Measurements from ENCODE around the gene MUC13. TPM values are rescaled to one million over a fixed set of nuclear protein-coding genes. Genes with fewer than 3 reads are reported as not detected.

MUC13 gene
- total and polyA plus RNA-seq, 4 experiments from 2014 or later = not detected

GRCh38 chr3:124935264-124935663, 713 bp upstream of the MUC13 start:
- DNase-seq = no peak
- no peaks in the 10 kb centered on the region for H3K4me1 Mint-ChIP-seq
- peaks cover 0 to 2% (median 0%) of the 10 kb centered on the region in 8 donors for H3K9me3 Mint-ChIP-seq
- Histone ChIP-seq H3K9me3 (ENCODE audit: control insufficient read depth in 1 of 2, low read length in 2 of 2) (no peaks in the 10 kb centered on the region), H3K27ac (ENCODE audit: low read depth, low read length) (no peak overlapping the region), H3K4me3 (ENCODE audit: low read length in 2 of 2) (no peak overlapping the region), H3K4me1 (ENCODE audit: insufficient read depth, low read length) (no peaks in the 10 kb centered on the region), H3K36me3 (ENCODE audit: insufficient read depth, low read length) (no peaks in the 10 kb centered on the region), H3K27me3 (ENCODE audit: insufficient read depth, low read length) (no peaks in the 10 kb centered on the region)
- H3K27ac Mint-ChIP-seq = no peak overlapping the region
- intact Hi-C loops (cut with micrococcal nuclease) = no loop called here
- ChIA-PET CTCF (ENCODE audit: partially characterized antibody) (interaction anchor here (0.8 to 2.2 kb wide), 3 partner anchors 8 to 508 kb away, joined by 3 to 10 read pairs (median 3); no protein-coding TSS in a partner anchor), POLR2A (ENCODE audit: partially characterized antibody) (no interaction called here)
- no peak overlapping the region for H3K4me3 Mint-ChIP-seq
- H3K36me3 Mint-ChIP-seq = peaks cover 0 to 3% of the 10 kb centered on the region in 2 donors
- H3K27me3 Mint-ChIP-seq = peaks cover 0 to 11% of the 10 kb centered on the region in 2 donors

GRCh38 chr3:124928333-124929202, 6.0 kb downstream of the MUC13 start:
- Mint-ChIP-seq H3K27me3 (peaks cover 7 to 9% of the 10 kb centered on the region in 2 donors), H3K27ac (peak overlapping the region in 1 of 7 donors; percentile 9), H3K9me3 (no peaks in the 10 kb centered on the region), H3K4me3 (peak overlapping the region in 1 of 8 donors; percentile 23), H3K36me3 (no peaks in the 10 kb centered on the region), H3K4me1 (peaks cover 0 to 2% (median 0%) of the 10 kb centered on the region in 4 donors)
- Histone ChIP-seq H3K9me3 (ENCODE audit: control insufficient read depth in 1 of 2, low read length in 2 of 2) (no peaks in the 10 kb centered on the region), H3K4me3 (ENCODE audit: low read length in 2 of 2) (no peak overlapping the region), H3K36me3 (ENCODE audit: insufficient read depth, low read length) (no peaks in the 10 kb centered on the region), H3K27ac (ENCODE audit: low read depth, low read length) (no peak overlapping the region), H3K27me3 (ENCODE audit: insufficient read depth, low read length) (no peaks in the 10 kb centered on the region), H3K4me1 (ENCODE audit: insufficient read depth, low read length) (no peaks in the 10 kb centered on the region)
- CTCF ChIA-PET (ENCODE audit: partially characterized antibody) = interaction anchor here (0.8 to 2.8 kb wide), 8 partner anchors 10 to 657 kb away, joined by 3 to 23 read pairs (median 7); no protein-coding TSS in a partner anchor
- POLR2A ChIA-PET (ENCODE audit: partially characterized antibody) = interaction anchor here (0.6 kb wide), 1 partner anchor 510 kb away, joined by 5 read pairs; no protein-coding TSS in a partner anchor
- DNase-seq = peak; percentile 42 to 59 (median 50)
- intact Hi-C loops (cut with micrococcal nuclease) = loop anchor here (1.0 kb wide), 3 partner anchors 214 to 657 kb away; no protein-coding TSS in a partner anchor

GRCh38 chr3:124927574-124928045, 6.9 kb downstream of the MUC13 start:
- H3K27me3 Mint-ChIP-seq = peaks cover 6 to 9% of the 10 kb centered on the region in 2 donors
- intact Hi-C loops (cut with micrococcal nuclease) = loop anchor here (1.0 kb wide), 3 partner anchors 215 to 658 kb away; no protein-coding TSS in a partner anchor
- no peak overlapping the region for H3K4me3 Mint-ChIP-seq
- no peaks in the 10 kb centered on the region for H3K9me3 Mint-ChIP-seq
- Histone ChIP-seq H3K27ac (ENCODE audit: low read depth, low read length) (no peak overlapping the region), H3K27me3 (ENCODE audit: insufficient read depth, low read length) (no peaks in the 10 kb centered on the region), H3K4me3 (ENCODE audit: low read length in 2 of 2) (no peak overlapping the region), H3K4me1 (ENCODE audit: insufficient read depth, low read length) (no peaks in the 10 kb centered on the region), H3K9me3 (ENCODE audit: control insufficient read depth in 1 of 2, low read length in 2 of 2) (no peaks in the 10 kb centered on the region), H3K36me3 (ENCODE audit: insufficient read depth, low read length) (no peaks in the 10 kb centered on the region)
- POLR2A ChIA-PET (ENCODE audit: partially characterized antibody) = interaction anchor here (0.6 kb wide), 1 partner anchor 511 kb away, joined by 5 read pairs; no protein-coding TSS in a partner anchor
- CTCF ChIA-PET (ENCODE audit: partially characterized antibody) = interaction anchor here (0.8 to 2.8 kb wide), 11 partner anchors 9 to 658 kb away, joined by 3 to 23 read pairs (median 4); no protein-coding TSS in a partner anchor
- DNase-seq = no peak
- H3K4me1 Mint-ChIP-seq = peaks cover 0 to 2% (median 0%) of the 10 kb centered on the region in 4 donors
- H3K36me3 Mint-ChIP-seq = no peaks in the 10 kb centered on the region
- H3K27ac Mint-ChIP-seq = peak overlapping the region in 2 of 7 donors; percentile 11 to 53

DNA sequence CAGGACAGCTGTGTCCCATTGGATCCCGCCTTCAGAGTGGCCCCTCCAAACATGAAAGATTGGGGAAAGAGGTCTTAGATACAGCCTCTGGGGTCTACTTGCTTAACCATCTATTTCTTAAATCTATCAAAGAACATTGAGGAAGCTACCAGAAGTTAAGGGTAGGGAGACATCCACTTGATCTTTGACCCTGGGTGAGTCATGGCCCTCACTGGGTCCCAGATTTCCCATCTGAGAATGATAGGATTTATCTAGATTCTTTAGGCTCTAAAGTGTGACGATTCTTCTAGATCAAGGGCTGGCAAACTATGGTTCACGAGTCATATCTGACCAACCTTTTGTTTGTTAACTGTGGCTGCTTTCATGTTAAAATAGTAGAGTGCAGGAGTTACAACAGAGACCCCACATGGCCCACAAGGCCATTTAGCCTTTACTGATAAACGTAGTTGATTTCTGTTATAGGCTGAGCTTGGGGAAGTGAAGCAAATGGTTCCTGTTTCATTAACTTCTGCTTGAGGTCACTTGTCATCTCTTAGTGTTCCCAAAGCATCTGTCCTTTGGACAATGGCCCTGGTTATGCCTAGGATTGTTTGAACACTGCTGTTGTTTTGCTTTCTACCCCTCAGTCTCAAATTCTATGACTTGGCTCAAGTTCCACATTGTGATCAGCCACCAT, 8.0 kb downstream of the MUC13 start:
- intact Hi-C loops (cut with micrococcal nuclease) = no loop called here

DNA sequence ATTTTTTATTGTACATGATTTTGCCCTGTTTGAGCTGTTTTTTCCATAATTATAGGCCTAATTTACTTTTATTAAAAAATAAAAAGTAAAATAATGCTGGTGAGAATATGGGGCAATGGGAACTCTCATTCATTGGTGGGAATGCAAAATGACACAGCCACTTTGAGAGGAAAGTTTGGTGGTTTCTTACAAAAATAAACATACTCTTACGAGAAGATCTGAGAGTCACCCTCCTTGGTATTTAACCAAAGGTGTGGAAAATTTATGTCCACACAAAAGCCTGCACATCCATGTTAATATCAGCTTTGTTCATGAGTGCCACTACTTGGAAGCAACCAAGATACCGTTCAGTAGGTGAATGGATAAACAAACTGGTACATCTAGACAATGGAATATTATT, 9.8 kb downstream of the MUC13 start:
- H3K36me3 ChIP-seq (ENCODE audit: insufficient read depth, low read length) = no peaks in the 10 kb centered on the region
- POLR2A ChIA-PET (ENCODE audit: partially characterized antibody) = no interaction called here
- H3K4me3 Mint-ChIP-seq = no peak overlapping the region
- H3K4me1 Mint-ChIP-seq = peaks cover 0 to 2% (median 0%) of the 10 kb centered on the region in 4 donors
- no peak overlapping the region for H3K4me3 ChIP-seq (ENCODE audit: low read length in 2 of 2)
- no peak overlapping the region for H3K27ac Mint-ChIP-seq
- H3K27ac ChIP-seq (ENCODE audit: low read depth, low read length) = no peak overlapping the region
- H3K9me3 Mint-ChIP-seq = no peaks in the 10 kb centered on the region
- H3K27me3 Mint-ChIP-seq = peaks cover 5 to 10% of the 10 kb centered on the region in 2 donors
- CTCF ChIA-PET (ENCODE audit: partially characterized antibody) = interaction anchor here (0.7 to 1.8 kb wide), 4 partner anchors 24 to 514 kb away, joined by 3 to 9 read pairs (median 4); no protein-coding TSS in a partner anchor
- no peaks in the 10 kb centered on the region for H3K9me3 ChIP-seq (ENCODE audit: control insufficient read depth in 1 of 2, low read length in 2 of 2)
- no peaks in the 10 kb centered on the region for H3K27me3 ChIP-seq (ENCODE audit: insufficient read depth, low read length)
- intact Hi-C loops (cut with micrococcal nuclease) = no loop called here
- no peaks in the 10 kb centered on the region for H3K4me1 ChIP-seq (ENCODE audit: insufficient read depth, low read length)
- H3K36me3 Mint-ChIP-seq = no peaks in the 10 kb centered on the region
- DNase-seq = no peak

More for the DNA sequence above, 8.0 kb downstream of the MUC13 start:
- Mint-ChIP-seq H3K4me1 (peaks cover 0 to 2% (median 0%) of the 10 kb centered on the region in 4 donors), H3K4me3 (no peak overlapping the region), H3K9me3 (no peaks in the 10 kb centered on the region), H3K36me3 (no peaks in the 10 kb centered on the region), H3K27ac (no peak overlapping the region), H3K27me3 (peaks cover 5 to 9% of the 10 kb centered on the region in 2 donors)
- no peaks in the 10 kb centered on the region for H3K4me1 ChIP-seq (ENCODE audit: insufficient read depth, low read length)
- DNase-seq = no peak
- ChIA-PET POLR2A (ENCODE audit: partially characterized antibody) (no interaction called here), CTCF (ENCODE audit: partially characterized antibody) (interaction anchor here (1.1 to 2.8 kb wide), 7 partner anchors 10 to 659 kb away, joined by 3 to 23 read pairs (median 8); no protein-coding TSS in a partner anchor)
- H3K36me3 ChIP-seq (ENCODE audit: insufficient read depth, low read length) = no peaks in the 10 kb centered on the region
- no peaks in the 10 kb centered on the region for H3K27me3 ChIP-seq (ENCODE audit: insufficient read depth, low read length)
- no peak overlapping the region for H3K27ac ChIP-seq (ENCODE audit: low read depth, low read length)
- no peak overlapping the region for H3K4me3 ChIP-seq (ENCODE audit: low read length in 2 of 2)
- H3K9me3 ChIP-seq (ENCODE audit: control insufficient read depth in 1 of 2, low read length in 2 of 2) = no peaks in the 10 kb centered on the region

GRCh38 chr3:124923833-124924232, 10.7 kb downstream of the MUC13 start:
- Histone ChIP-seq H3K27me3 (ENCODE audit: insufficient read depth, low read length) (no peaks in the 10 kb centered on the region), H3K9me3 (ENCODE audit: control insufficient read depth in 1 of 2, low read length in 2 of 2) (no peaks in the 10 kb centered on the region), H3K36me3 (ENCODE audit: insufficient read depth, low read length) (no peaks in the 10 kb centered on the region), H3K4me1 (ENCODE audit: insufficient read depth, low read length) (no peaks in the 10 kb centered on the region), H3K4me3 (ENCODE audit: low read length in 2 of 2) (no peak overlapping the region), H3K27ac (ENCODE audit: low read depth, low read length) (no peak overlapping the region)
- Mint-ChIP-seq H3K27me3 (peaks cover 5 to 11% of the 10 kb centered on the region in 2 donors), H3K9me3 (no peaks in the 10 kb centered on the region), H3K27ac (no peak overlapping the region), H3K36me3 (no peaks in the 10 kb centered on the region), H3K4me3 (no peak overlapping the region), H3K4me1 (peaks cover 0 to 2% (median 0%) of the 10 kb centered on the region in 4 donors)
- CTCF ChIA-PET (ENCODE audit: partially characterized antibody) = interaction anchor here (0.5 to 1.8 kb wide), 4 partner anchors 23 to 515 kb away, joined by 3 to 9 read pairs (median 4); no protein-coding TSS in a partner anchor
- DNase-seq = no peak
- POLR2A ChIA-PET (ENCODE audit: partially characterized antibody) = no interaction called here
- intact Hi-C loops (cut with micrococcal nuclease) = no loop called here
